Testis (tissue), 3 donors: Measurements from ENCODE around the gene FOSL1. TPM values are rescaled to one million over a fixed set of nuclear protein-coding genes. Genes with fewer than 3 reads are reported as not detected.

Experiments
- DNase-seq: peaks from one replicate; pipeline ENCODE4 v3.0.0-alpha.2; 2019
- H3K27ac ChIP-seq, 2 donors: fragments of 200-600 bp; sonication (generic); one replicate each; pipeline ENCODE4 v1.5.1; 2019
- H3K27me3 ChIP-seq: fragments of 200-600 bp; sonication (generic); one replicate; pipeline ENCODE4 v1.5.1; 2019
- H3K36me3 ChIP-seq: fragments of 200-600 bp; sonication (generic); one replicate; pipeline ENCODE4 v1.5.1; 2017; ENCODE audit warnings: low read depth; ENCODE audit errors: missing control alignments
- H3K4me1 ChIP-seq: fragments of 200-600 bp; sonication (generic); one replicate; pipeline ENCODE4 v1.5.1; 2019
- H3K4me3 ChIP-seq, 2 donors: fragments of 200-600 bp; sonication (generic); one replicate each; pipeline ENCODE4 v1.5.1; 2017 to 2019
- H3K9me3 ChIP-seq: fragments of 200-600 bp; sonication (generic); one replicate; pipeline ENCODE4 v1.5.1; 2017
- CTCF ChIP-seq, 3 experiments: fragments of 450-650 bp in 2 of 3; fragments of 200-600 bp in 1 of 3; sonication (generic) in 1 of 3; IDR thresholded peaks; one replicate each; pipeline ENCODE4 v1.5.1; 2016 to 2019; ENCODE audit warnings: antibody characterized with exemption in 3 of 3, mild to moderate bottlenecking in 2 of 3, moderate library complexity in 1 of 3
- POLR2A ChIP-seq: fragments of 450-650 bp; IDR thresholded peaks from one replicate; pipeline ENCODE4 v1.6.1; 2017; ENCODE audit warnings: antibody characterized with exemption, mild to moderate bottlenecking, moderate library complexity
- WGBS, 2 donors: methylation state at CpG; one replicate each; pipeline ENCODE4 v1.1.5; 2018; 5-methylcytosine and 5-hydroxymethylcytosine counted together
- intact Hi-C: fragments of 100-400 bp; cut with DNase I; formaldehyde crosslinking; loops from one replicate; pipeline ENCODE4 v1.15.1; 2023; ENCODE audit warnings: low total_unique reads
- polyA plus RNA-seq: library from polyadenylated mRNA; stranded (reverse); fragments of 350-450 nt; fragmentation: Illumina TruSeq; extraction: RNeasy Lipid Tissue Mini Kit (QIAGEN cat#74804); gene quantifications from one replicate; pipeline ENCODE4 v1.2.3, GENCODE V29; 2014; ENCODE audit warnings: low read depth, low replicate concordance; ENCODE audit not compliant: insufficient read depth
- total RNA-seq, 2 donors: library from RNA; depleted of rRNA; stranded (reverse); fragments of >200 nt; gene quantifications; one replicate each; pipeline ENCODE4 v1.2.3, GENCODE V29; 2016

FOSL1 gene
- total and polyA plus RNA-seq, 3 donors from 2014 or later = 1.7 to 2.0 (median 1.7) TPM

GRCh38 chr11:65867284-65868071, 32.7 kb downstream of the FOSL1 start:
- H3K9me3 ChIP-seq = no peaks in the 10 kb centered on the region
- H3K4me3 ChIP-seq = no peak overlapping the region
- WGBS, 2 donors = 44 to 48% methylated on average over 19 to 29 of the region's 29 CpGs
- H3K36me3 ChIP-seq = no peaks in the 10 kb centered on the region
- TF ChIP-seq CTCF (IDR thresholded peaks at IDR 0.05) = no peak
- no peak for TF ChIP-seq POLR2A
- DNase-seq = no peak
- no peaks in the 10 kb centered on the region for H3K27me3 ChIP-seq
- no peak overlapping the region for H3K27ac ChIP-seq
- intact Hi-C loops = no loop called here
- peaks cover 11% of the 10 kb centered on the region for H3K4me1 ChIP-seq

GRCh38 chr11:65866509-65867283, 33.5 kb downstream of the FOSL1 start:
- Histone ChIP-seq H3K27ac (no peak overlapping the region), H3K9me3 (no peaks in the 10 kb centered on the region), H3K27me3 (no peaks in the 10 kb centered on the region), H3K4me3 (no peak overlapping the region), H3K4me1 (peaks cover 9% of the 10 kb centered on the region), H3K36me3 (no peaks in the 10 kb centered on the region)
- 83 to 88% methylated on average over 21 of the region's 21 CpGs for WGBS, 2 donors
- intact Hi-C loops = no loop called here
- DNase-seq = no peak
- TF ChIP-seq POLR2A (no peak), CTCF (IDR thresholded peaks at IDR 0.05) (no peak)

- intact Hi-C loops = no loop called here
- H3K4me3 ChIP-seq = no peak overlapping the region
- H3K36me3 ChIP-seq = no peaks in the 10 kb centered on the region
- no peaks in the 10 kb centered on the region for H3K27me3 ChIP-seq
- DNase-seq = no peak
- WGBS, 2 donors = 83 to 92% methylated on average over 4 to 9 of the region's 9 CpGs
- no peaks in the 10 kb centered on the region for H3K9me3 ChIP-seq
- peaks cover 7% of the 10 kb centered on the region for H3K4me1 ChIP-seq
- H3K27ac ChIP-seq = no peak overlapping the region
- TF ChIP-seq CTCF (IDR thresholded peaks at IDR 0.05) = no peak
- no peak for TF ChIP-seq POLR2A
These were observed 34.5 kb downstream of the FOSL1 start for GRCh38 chr11:65865550-65866172.

GRCh38 chr11:65864706-65865471, 35.3 kb downstream of the FOSL1 start:
- Histone ChIP-seq H3K4me1 (peaks cover 7% of the 10 kb centered on the region), H3K27me3 (no peaks in the 10 kb centered on the region), H3K4me3 (no peak overlapping the region), H3K9me3 (no peaks in the 10 kb centered on the region), H3K36me3 (no peaks in the 10 kb centered on the region), H3K27ac (no peak overlapping the region)
- TF ChIP-seq CTCF (IDR thresholded peaks at IDR 0.05) (no peak), POLR2A (no peak)
- 83 to 93% methylated on average over 3 to 18 of the region's 18 CpGs for WGBS, 2 donors
- intact Hi-C loops = no loop called here
- no peak for DNase-seq
